NT2/D1 (cell line): ENCODE results near the gene TLDC2.
"Not testable (repeated sequence)": the region's sequence is repeated elsewhere in the genome, so short reads cannot be mapped to it uniquely, and the experiment has no call there.

ENCODE experiments used
- YY1 ChIP-seq: IDR thresholded peaks from 2 replicates; pipeline ENCODE4 v1.6.1; 2011; ENCODE audit not compliant: insufficient read length, insufficient read depth
- ZNF274 ChIP-seq: IDR thresholded peaks from 2 replicates; pipeline ENCODE4 v1.6.1; 2011; ENCODE audit warnings: mild to moderate bottlenecking, low read depth, low read length

GRCh38 chr20:36906086-36906485 is 30.1 kb downstream of the TLDC2 start:
- TF ChIP-seq YY1, ZNF274: not testable (repeated sequence)
